GM04504 (cell line): Measurements from ENCODE around the gene TIAL1.
"Not testable (repeated sequence)": the region's sequence is repeated elsewhere in the genome, so short reads cannot be mapped to it uniquely, and the experiment has no call there.

ENCODE experiments used
- DNase-seq: peaks from one replicate; pipeline ENCODE4 v3.0.0-alpha.2; 2012; ENCODE audit warnings: low read depth

TIAL1 gene

DNA sequence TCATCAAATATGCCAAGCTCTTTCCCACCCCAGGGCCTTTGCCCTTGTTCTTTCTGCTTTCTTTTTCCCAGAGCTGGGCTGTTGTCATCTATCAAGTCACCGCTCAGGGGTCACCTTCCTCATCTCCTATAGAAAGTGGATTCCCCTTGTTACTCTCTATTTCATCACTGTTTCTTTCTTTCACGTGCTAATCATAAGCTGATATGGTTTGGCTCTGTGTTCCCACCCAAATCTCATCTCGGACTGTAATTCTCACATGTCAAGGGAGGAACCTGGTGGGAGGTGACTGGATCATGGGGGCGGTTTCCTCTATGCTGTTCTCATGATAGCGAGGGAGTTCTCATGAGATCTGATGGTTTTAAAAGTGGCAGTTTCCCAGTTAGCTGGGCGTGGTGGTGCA, 17.0 kb upstream of the TIAL1 start:
- no peak for DNase-seq

DNA sequence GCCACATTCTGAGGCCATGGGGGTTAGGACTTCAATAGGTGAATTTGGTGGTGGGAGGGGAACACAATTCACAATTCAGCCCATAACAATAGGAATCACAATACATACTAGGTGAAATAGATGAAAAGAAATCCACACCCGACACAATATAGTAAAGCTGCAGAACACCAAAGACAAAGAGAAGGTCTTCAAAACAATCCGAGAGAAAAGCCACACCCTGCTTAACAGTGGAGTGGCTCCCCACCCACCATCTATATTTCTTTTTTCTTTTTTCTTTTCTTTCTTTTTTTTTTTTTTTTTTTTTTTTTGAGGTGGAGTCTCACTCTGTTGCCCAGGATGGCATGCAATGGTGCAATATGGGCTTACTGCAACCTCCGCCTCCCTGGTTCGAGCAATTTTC, 14.7 kb upstream of the TIAL1 start:
- no peak for DNase-seq

DNA sequence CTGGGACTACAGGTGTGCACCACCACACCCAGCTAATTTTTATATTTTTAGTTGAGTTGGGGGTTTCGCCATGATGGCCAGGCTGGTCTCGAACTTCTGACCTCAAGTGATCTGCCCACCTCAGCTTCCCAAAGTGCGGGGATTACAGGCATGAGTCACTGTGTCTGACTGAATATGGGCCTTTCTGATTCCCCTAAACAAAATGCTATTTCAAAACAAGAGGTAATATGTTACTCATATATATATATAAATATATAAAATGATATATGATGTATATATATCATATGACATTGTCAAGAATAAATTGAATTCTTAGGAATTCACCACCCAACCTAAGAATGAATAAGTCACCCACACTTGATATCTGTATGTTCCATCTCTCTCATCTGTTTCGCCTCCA, 12.8 kb upstream of the TIAL1 start:
- no peak for DNase-seq

DNA sequence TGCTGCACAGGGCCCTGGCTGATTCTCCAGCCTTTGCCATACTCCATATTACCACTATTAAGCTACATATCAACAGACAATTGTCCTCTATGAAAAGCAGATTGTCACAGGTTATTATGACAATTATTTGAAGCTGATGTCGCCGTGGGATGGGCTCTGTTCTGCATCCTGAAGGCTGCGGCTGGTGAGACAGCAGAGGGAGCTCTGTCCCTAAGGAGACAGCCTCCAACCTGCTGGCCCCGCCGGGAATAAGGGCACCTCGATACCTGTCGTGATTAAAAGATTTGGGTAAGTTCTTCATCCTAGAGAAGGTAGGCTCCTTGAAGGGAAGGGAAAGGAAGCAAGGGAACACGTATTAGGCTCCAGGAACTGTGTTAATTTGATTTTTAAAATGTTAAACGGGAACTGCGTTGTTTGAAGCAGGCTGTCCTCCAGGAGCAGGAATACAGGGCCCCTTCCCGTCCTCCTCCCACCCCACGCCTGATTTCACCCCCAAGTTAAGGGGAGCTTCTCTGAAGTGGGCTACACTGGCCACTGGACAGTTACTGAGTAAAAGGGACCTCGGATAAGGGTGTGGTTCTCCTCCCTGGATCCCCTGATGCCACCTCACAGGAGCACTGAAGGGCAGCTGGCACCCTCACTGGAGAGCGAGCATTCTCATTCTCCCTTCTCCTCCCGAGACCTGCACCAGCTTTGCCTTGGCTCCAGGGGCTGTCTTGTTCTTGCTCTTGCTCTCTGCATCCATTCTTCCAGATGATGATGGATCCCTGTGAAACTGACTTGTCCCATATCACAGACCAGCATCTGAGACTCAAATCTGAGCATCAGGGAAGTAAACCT, 11.8 kb upstream of the TIAL1 start:
- DNase-seq, result no peak

DNA sequence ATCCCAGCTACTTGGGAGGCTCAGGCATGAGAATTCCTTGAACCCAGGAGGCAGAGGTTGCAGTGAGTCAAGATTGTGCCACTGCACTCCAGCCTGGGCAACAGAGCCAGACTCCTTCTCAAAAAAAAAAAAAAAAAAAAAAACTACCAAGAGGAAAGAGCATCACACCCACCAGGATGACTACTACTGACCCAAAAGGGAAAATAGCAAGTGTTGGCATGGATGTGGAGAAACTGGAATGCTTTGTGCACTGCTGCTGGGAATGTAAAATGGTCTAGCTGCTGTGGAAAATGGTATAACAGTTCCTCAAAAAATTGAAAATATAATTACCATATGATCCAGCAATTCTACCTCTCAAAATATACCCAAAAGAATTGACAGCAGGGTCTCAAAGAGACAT, 7.7 kb upstream of the TIAL1 start:
- no peak for DNase-seq

DNA sequence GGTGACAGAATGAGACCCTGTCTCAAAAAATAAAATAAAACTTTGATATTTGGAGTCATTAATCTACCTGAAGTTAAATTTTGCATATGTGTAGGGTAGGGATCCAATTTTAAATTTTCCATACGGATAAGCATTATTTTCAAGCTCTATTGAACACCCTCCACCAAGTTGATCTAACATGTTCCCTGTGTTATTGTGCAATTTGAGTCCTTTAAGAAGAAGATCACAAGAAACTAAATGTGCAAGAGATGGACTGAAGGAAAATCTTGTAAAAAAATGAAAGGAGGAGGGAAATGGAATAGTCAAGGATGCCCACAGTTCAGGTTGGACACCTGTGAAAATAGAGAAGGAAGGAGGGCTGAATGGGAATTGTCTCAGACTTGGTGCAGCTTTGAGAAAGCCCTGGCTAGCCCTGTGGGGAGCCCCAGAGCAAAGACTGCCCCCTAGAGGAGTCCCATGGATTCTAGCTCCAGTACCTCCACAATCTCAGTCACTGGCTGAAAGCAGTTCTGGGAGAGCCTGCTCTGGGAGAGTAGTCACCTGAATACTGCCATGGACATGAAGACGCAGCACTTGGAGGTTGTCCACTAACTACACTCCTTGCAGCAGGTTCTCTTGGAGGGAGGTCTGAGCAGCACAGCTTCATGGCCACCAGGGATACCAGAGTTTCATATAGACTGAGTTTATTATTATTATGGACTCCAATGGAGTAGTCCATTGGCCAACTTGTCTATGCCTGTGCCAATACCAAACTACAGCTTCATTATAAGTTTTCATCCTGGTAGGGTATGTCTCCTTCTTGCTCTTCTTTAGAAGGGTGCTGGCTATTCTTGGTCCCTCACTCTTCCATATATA, 5.7 kb upstream of the TIAL1 start:
- DNase-seq, result no peak

DNA sequence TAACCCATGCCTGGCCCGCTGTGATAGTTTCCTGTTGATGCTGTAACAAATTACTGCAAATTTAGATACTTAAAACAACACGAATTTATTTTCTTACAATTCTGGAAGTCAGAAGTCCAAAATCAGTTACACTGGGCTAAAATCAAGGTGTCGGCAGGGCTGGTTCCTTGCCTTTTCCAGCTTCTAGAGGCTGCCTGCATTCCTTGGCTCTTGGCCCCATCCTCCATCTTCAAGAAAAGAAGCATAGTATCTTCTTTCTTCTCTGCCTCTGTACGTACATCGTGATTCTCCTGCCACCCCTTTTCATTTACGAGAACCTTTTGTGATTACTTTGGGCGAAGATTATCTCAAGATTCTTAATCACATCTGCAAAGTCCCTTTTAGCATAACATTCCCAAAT, 1.6 kb upstream of the TIAL1 start:
- DNase-seq, result no peak

DNA sequence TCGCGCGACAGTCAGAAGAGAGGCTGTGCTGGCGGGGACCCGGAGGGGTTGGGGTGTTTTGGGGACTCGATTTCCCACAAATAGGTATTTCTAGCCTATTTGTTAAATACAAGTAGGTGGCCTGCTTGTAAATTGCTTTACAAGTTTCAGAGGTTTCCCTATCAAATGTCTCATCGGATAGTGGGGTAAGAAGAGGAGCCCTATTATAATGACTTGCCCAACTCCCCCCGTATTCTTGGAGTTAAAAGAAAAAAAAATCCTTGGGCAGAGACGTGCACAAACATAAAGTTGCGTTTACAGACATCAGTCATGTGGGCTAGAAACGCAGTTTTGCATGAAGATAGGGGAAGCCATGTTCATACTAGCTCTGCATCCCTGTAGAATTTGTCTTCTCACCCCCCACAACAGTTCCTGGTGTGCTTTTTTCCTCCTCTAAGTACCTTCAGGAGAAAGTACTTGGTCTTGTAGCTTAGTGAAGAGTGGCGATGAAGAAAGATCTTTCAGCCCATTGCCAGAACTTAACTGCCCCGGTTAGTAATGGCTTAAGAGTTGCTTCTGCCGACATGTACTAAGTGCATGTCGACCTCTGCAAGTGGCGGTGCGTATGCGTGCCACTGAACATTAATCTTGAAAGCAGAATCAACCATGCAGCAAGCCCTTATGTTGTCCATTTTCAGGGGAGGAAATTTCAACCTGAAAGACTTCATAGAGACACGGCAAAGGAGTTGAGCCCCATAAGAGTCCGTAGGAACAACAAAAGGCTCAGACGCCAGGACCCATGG, 832 bp upstream of the TIAL1 start:
- no peak for DNase-seq

DNA sequence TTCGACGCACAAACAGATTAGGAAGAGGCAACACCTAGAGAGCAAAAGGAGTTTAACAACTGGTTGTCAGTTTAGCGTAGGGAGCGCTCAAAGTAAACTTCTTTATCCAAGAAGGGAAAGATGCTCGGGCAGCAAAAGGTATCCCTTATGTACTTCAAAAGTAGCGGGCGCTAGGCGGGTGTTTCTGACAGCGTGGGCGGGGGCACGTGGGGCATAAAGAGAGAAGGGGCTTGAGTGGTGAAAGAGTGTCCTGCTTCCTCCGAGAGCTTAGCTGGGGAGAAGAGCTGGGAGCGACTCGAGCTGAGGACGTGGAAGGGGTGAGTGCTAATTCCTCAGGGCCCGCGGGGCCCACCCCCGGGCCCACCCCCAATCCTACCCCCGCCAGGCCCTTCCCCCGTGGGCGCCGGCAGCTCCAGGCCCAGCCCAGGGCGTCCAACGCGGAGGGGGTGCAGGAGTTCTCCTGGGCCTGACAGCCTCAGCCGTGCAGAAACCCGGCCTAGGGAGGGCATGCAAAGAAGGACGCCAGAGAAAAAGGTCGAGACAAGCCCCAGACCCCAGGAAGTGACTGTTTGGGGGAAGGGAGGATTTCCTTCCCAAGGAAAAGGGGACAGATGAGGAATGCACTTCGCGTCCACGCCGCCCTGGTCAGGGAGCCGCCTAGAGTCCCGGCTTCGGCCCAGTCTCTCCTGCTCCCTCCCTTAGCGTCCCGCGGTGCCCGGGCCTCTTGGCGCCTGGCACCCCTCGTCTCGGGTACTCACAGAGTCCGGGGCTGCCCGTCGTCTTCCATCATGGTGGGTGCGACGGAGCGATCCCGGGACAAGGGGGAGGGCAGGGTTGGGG, 868 bp downstream of the TIAL1 start:
- DNase-seq, result no peak

DNA sequence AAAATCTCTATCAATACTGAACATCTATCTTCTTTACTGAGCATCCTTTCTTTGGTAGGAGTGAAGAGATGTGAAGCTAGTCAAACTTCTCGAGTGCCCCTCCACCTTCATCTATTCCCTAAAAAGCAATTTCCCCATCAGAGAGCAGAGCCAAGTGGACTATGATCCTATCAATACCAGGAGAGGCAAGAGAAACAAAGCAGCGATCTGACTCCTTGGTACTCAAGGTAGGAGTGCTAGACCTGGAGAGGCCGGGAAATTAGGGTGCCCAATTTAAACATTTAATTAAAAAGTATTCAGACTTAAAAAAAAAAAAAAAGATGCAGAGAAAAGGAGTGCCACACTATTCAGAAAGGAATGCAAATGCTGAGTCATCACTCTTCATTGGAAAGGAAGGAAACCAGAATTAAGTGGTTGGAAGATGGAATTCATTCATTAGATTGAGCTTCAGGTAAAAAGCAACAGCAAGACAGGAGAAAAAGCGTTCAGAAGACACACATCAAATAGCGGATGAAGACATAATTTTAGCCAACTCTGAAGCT, 1.6 kb downstream of the TIAL1 start:
- DNase-seq, result no peak

DNA sequence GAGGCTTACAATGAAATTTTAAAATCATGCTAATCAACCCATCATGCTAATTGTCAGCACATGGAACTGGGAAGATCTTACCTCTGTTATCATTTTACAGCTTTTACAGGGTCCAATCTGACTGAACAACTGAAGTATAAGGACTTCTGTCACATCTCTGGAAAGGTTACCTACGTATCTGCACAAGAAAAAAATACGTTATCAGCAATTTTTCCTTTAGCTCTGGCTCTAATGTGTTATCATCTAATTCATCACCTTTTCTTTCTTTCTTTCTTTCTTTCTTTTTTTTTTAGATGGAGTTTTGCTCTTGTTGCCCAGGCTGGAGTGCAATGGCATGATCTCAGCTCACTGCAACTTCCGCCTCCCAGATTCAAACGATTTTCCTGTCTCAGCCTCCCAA, 8.7 kb downstream of the TIAL1 start:
- no peak for DNase-seq

DNA sequence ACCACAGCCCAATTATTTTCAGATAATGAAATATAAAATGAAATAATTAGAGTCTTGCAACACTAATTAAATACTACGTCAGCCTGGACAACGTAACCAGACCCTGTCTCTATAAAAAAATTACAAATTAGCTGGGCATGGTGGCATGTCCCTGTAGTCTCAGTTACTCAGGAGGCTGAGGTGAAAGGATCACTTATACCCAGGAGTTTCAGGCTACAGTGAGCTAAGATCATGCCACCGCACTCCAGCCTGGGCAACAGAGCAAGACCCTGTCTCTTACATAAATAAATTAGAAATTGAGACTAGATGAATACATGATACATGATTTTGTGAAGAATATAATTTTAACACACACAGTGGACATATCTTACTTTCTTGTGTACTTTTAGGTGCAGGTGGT, 18.4 kb downstream of the TIAL1 start:
- no peak for DNase-seq

DNA sequence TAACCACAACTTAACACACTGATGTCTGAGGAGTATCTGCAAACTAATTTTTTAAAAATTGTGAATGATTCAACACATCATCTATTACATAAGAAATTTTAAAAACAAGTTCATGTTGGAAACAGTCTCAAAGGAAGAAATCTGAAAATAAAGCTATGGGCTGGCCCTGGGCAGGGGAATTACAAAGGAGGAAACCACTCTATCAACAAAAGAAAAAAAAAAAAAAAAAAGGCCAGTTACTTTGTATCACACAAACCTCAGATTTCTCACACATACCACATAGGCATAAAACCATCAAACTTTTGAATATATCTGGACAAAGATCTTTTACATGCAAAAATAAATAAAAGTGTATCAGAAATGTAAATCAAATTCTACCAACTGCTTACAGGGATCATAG, 20.8 kb downstream of the TIAL1 start:
- no peak for DNase-seq

DNA sequence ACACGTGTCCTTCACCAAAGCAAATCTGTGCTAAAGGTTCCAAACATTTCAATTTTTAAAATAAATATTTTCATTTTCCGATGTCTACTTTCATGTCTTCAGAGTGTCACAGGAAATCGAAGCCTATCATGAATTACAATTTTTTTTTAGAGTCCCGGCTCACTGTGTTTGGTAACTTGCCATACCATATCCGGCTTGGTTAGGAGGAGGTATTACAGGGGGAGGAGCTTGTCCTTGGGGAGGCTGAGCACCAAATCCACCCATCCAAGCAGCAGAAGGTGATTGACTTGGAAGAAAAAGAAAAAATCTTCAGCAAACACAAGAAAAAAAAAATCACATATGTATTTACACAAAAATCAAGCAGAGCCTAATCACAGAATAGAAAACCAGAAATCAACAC, 21.3 kb downstream of the TIAL1 start:
- DNase-seq, result peak; percentile 17

DNA sequence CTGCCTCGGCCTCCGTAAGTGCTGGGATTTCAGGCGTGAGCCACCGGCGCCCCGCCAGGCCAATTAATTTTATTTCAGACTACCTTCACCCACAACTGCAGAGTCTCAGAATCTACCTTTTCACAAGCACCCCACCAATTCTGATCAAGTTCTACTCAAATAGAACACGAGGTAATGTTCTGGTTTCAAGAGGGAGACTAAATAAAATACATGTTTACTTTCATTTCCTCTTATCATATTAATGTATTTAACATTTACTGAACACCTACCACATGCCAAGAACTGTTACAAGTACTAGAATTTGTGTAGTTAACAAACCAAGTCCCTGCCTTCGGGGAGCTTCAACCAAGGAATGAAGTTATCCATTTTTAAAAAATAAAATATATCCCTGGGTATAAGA, 28.8 kb downstream of the TIAL1 start:
- no peak for DNase-seq

DNA sequence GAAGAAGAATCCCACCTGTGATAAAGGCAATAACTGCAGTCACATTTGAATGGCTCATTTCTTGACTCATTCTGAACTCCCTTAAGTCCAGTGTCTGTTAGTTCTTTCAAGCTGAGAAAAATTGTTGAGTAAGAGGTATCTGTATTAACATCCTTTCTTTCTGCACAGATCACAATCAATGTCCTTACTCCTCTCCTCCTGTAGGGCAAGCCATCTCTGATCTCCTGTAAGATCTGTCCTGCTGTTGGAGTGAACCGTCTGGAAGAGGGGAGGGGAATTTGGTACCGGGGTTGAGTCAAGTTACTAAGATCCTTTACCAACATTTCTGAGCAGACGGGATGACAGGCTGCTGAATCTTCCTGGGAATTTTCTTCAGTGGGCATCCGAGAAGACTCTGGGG, 34.7 kb downstream of the TIAL1 start:
- DNase-seq, result no peak

DNA sequence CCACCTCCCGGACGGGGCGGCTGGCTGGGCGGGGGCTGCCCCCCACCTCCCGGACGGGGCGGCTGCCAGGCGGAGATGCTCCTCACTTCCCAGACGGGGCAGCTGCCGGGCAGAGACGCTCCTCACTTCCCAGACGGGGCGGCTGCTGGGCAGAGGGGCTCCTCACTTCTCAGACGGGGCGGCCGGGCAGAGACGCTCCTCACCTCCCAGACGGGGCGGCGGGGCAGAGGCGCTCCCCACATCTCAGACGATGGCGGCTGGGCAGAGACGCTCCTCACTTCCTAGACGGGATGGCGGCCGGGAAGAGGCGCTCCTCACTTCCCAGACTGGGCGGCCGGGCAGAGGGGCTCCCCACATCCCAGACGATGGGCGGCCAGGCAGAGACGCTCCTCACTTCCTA, 37.3 kb downstream of the TIAL1 start:
- DNase-seq, result not testable (repeated sequence)

DNA sequence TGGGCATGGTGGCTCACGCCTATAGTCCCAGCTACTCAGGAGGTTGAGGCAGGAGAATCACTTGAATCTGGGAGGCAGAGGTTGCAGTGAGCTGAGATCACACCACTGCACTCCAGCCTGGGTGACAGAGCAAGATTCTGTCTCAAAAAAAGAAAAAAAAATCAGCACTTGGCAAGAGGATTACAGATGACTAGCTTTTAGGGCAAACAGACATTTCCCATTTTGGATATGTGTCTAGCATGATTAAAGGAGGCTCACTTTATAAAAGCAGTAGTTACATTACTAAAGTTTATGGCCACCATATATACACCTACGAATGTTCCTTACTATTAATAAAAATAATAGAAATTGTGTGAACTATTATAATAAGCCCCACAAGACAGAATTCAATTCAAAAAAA, 40.7 kb downstream of the TIAL1 start:
- DNase-seq, result not testable (repeated sequence)

DNA sequence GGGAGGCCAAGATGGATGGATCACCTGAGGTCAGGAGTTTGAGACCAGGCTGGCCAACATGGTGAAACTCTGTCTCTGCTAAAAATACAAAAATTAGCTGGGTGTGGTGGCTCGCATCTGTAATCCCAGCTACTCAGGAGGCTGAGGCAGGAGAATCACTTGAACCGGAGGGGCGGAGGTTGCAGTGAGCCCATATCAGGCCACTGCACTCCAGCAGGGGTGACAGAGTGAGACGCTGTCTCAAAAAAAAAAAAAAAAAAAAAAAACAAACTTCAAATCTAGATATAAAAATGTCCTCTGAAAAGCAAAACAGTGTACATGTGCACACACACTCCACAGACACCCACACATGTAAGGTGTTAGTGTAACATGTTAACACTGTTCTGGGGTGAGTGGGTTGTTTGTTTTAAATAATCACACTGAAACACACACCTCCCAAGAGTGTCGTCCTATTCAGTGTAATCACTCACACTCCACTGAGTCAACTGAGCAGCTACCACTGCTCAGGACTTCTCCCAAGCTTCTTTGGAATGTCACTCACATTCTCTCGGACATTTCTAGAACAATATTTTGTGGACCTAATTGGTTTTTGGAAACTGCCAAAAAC, 41.5 kb downstream of the TIAL1 start:
- no peak for DNase-seq

DNA sequence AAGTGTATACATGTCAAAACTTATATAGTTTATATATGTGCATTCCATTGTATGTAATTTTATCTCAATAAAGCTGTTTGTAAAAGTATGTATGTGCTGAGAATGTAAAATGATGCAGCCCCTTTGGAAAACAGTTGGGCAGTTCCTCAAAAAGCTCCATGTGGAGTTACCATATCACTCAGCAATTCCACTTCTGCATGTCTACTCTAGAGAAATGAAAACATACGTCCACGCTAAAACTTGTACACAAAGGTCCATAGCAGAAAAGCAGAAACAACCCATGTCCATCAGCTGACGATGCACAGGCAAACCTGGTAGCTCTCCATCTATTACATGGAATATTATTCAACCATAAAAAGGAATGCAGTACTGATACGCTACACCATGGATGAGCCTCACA, 45.9 kb downstream of the TIAL1 start:
- DNase-seq, result no peak
